Endometrium (tissue), 2 donors: ENCODE results near the gene MSH3.

ENCODE experiments used
- FAIRE-seq: peaks from 2 replicates; lab custom pipeline; 2012; peaks lifted over from hg19 to GRCh38; lab: Jason Lieb, UNC
- donor health status: control.
- donor health status: control.

MSH3 gene

GRCh38 chr5:80912479-80912878 is 258.0 kb downstream of the MSH3 start:
- no peak for FAIRE-seq

GRCh38 chr5:80915716-80916115 is 261.3 kb downstream of the MSH3 start:
- no peak for FAIRE-seq

GRCh38 chr5:80916676-80917075 is 262.2 kb downstream of the MSH3 start:
- no peak for FAIRE-seq

GRCh38 chr5:80917631-80918030 is 263.2 kb downstream of the MSH3 start:
- no peak for FAIRE-seq

GRCh38 chr5:80919678-80920196 is 265.3 kb downstream of the MSH3 start:
- FAIRE-seq, result no peak

GRCh38 chr5:80920333-80920732 is 265.9 kb downstream of the MSH3 start:
- FAIRE-seq, result no peak

- FAIRE-seq, result no peak
These were observed 266.6 kb downstream of the MSH3 start for GRCh38 chr5:80921026-80921425.

- FAIRE-seq, result no peak
These were observed 271.5 kb downstream of the MSH3 start for GRCh38 chr5:80925931-80926330.
